GM18951 (cell line): ENCODE measurements around the gene SUPT20H.

Experiments
- POLR2A ChIP-seq: IDR thresholded peaks from 4 replicates; pipeline ENCODE4 v1.6.1; 2011; ENCODE audit warnings: mild to moderate bottlenecking; ENCODE audit not compliant: insufficient read length, insufficient read depth; ENCODE audit errors: extremely low read depth
- in situ Hi-C: fragments of 300-500 bp; cut with MboI; formaldehyde crosslinking; loops from one replicate; pipeline ENCODE4 v1.12.0; 2022; ENCODE audit warnings: low sequenced_read_pairs, mixed read lengths, inconsistent platforms; ENCODE audit not compliant: unreplicated experiment

SUPT20H gene

DNA sequence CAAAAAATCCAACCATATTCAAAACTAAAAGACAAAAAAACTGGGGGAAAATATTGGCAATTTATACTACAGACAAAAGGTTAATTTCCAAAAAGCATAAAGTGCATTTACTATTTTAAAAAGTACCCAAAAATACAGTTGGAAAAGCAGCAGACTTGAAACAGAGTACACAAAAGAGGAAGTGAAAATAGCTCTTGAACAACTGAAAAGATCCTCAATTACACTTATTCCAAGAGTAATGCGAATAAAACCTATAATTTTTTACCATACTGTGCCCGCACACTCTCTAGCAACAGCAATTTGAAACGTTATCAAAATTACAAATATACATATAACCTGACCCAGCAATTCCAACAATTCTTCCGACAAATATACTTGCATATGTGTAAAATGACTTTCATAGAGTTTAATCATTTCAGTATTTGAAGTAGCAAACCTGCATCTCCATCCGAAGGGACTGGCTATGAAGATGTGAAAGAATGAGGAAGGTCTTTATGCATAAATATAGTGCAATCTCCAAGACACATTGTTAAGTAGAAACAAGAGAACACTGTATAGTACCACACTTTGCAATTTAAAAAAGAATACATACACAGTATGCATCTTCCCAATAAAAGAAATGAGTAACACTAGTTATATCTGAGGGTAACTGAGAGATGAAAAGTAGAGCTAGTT, 85.7 kb downstream of the SUPT20H start:
- no peak for TF ChIP-seq POLR2A
- in situ Hi-C loops: no loop called here

GRCh38 chr13:36973009-36973408, 86.5 kb downstream of the SUPT20H start:
- no peak for TF ChIP-seq POLR2A
- in situ Hi-C loops: no loop called here

DNA sequence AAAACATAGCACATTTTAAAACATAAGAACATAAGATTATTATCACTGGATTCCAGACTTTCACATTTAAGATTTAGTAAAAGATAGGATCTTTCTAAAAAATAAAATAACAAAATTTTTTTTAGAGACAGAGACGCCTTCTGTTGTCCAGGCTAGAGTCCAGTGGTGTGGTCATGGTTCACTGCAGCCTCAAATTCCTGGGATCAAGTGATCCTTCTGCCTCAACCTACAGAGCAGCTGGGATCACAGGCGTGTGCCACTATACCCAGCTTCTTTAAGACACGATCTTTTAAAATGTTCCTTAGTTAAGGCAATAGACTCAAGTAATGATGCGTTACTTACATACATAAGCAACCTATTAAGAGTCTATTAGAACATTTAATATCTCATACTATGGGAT, 93.1 kb downstream of the SUPT20H start:
- in situ Hi-C loops: no loop called here
- TF ChIP-seq POLR2A: no peak

- no peak for TF ChIP-seq POLR2A
- in situ Hi-C loops: no loop called here
Observed at GRCh38 chr13:36965767-36966166, 93.7 kb downstream of the SUPT20H start.

- TF ChIP-seq POLR2A: no peak
Observed at GRCh38 chr13:36959456-36960116, 99.9 kb downstream of the SUPT20H start.

More at GRCh38 chr13:36959456-36960116, 99.9 kb downstream of the SUPT20H start:
- in situ Hi-C loops: no loop called here
